ENCODE results near the gene NUP107.

DNA sequence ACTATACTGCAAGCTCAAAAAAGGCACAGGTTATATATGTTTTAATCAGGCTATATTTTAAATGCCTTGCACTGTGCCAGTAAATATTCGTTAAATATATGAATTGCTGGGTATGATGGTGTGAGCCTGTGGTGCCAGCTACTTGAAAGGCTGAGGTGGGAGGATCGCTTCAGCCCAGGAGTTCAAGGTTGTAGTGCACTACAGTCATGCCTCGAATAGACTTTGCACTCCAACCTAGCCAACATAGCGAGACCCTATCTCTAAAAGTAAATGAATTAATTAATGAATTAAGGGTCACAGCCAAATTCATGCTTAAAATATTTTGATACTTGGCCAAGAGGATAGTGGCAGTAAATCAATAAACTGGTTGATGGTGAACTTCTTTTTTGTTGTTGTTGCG, 99.0 kb downstream of the NUP107 start:
- TF ChIP-seq, protein P1, sequence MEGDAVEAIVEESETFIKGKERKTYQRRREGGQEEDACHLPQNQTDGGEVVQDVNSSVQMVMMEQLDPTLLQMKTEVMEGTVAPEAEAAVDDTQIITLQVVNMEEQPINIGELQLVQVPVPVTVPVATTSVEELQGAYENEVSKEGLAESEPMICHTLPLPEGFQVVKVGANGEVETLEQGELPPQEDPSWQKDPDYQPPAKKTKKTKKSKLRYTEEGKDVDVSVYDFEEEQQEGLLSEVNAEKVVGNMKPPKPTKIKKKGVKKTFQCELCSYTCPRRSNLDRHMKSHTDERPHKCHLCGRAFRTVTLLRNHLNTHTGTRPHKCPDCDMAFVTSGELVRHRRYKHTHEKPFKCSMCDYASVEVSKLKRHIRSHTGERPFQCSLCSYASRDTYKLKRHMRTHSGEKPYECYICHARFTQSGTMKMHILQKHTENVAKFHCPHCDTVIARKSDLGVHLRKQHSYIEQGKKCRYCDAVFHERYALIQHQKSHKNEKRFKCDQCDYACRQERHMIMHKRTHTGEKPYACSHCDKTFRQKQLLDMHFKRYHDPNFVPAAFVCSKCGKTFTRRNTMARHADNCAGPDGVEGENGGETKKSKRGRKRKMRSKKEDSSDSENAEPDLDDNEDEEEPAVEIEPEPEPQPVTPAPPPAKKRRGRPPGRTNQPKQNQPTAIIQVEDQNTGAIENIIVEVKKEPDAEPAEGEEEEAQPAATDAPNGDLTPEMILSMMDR (conservative IDR thresholded peaks at IDR 0.05; ENCODE audit: low read depth, low read length) = no peak
- TF ChIP-seq EZH2phosphoT487 (IDR thresholded peaks at IDR 0.05; ENCODE audit: borderline replicate concordance, low read length) = no peak

Data from PC-3 (cell line).